HepG2 (cell line): ENCODE results near the gene NPNT. TPM values are rescaled to one million over a fixed set of nuclear protein-coding genes. Genes with fewer than 3 reads are reported as not detected.

Source experiments
- CTCF ChIP-seq: sonication (generic); formaldehyde crosslinking; IDR thresholded peaks from 2 replicates; pipeline ENCODE4 v1.5.0; 2020; ENCODE audit warnings: mild to moderate bottlenecking, missing genetic modification reagents, moderate library complexity
- ELK4 ChIP-seq: sonication (generic); formaldehyde crosslinking; IDR thresholded peaks from 2 replicates; pipeline ENCODE4 v1.9.0; 2021; ENCODE audit warnings: missing genetic modification reagents, borderline replicate concordance
- FOXK1 ChIP-seq: sonication (generic); formaldehyde crosslinking; IDR thresholded peaks from 2 replicates; pipeline ENCODE4 v1.4.0; 2020; ENCODE audit warnings: low read depth, missing genetic modification reagents, borderline replicate concordance
- HNRNPLL ChIP-seq: fragments of 200-400 bp; formaldehyde crosslinking; IDR thresholded peaks from 2 replicates; pipeline ENCODE4 v1.6.1; 2017; ENCODE audit warnings: mild to moderate bottlenecking, low read depth, low read length; ENCODE audit not compliant: poor library complexity, severe bottlenecking
- KAT2B ChIP-seq: fragments of 150-350 bp; IDR thresholded peaks from 2 replicates; pipeline ENCODE4 v1.6.1; 2014; ENCODE audit warnings: low read depth, low read length, borderline replicate concordance
- MAF1 ChIP-seq: sonication (generic); formaldehyde crosslinking; IDR thresholded peaks from 2 replicates; pipeline ENCODE4 v1.5.0; 2020; ENCODE audit warnings: missing genetic modification reagents, borderline replicate concordance
- MEF2D ChIP-seq: sonication (generic); formaldehyde crosslinking; IDR thresholded peaks from 2 replicates; pipeline ENCODE4 v1.5.1; 2020; ENCODE audit warnings: mild to moderate bottlenecking, missing genetic modification reagents
- SP4 ChIP-seq: sonication (generic); formaldehyde crosslinking; IDR thresholded peaks from 2 replicates; pipeline ENCODE4 v1.8.1; 2023; ENCODE audit warnings: mild to moderate bottlenecking, missing genetic modification reagents
- TCF7 ChIP-seq: sonication (generic); IDR thresholded peaks from 2 replicates; pipeline ENCODE4 v1.6.1; 2016; ENCODE audit warnings: antibody characterized with exemption, low read depth
- ZNF407 ChIP-seq: sonication (generic); formaldehyde crosslinking; IDR thresholded peaks from one replicate; pipeline ENCODE4 v1.5.1; 2020; ENCODE audit warnings: mild to moderate bottlenecking, missing genetic modification reagents; ENCODE audit errors: not compliant biosample characterization
- ZNF784 ChIP-seq: sonication (generic); formaldehyde crosslinking; IDR thresholded peaks from 2 replicates; pipeline ENCODE4 v1.5.1; 2020; ENCODE audit warnings: missing genetic modification reagents, mild to moderate bottlenecking, borderline replicate concordance
- ZSCAN29 ChIP-seq: sonication (generic); formaldehyde crosslinking; conservative IDR thresholded peaks from 2 replicates; pipeline ENCODE4 v1.4.0; 2020; ENCODE audit warnings: mild to moderate bottlenecking, missing genetic modification reagents
- polyA plus RNA-seq, 8 experiments: library from polyadenylated mRNA; depleted of rRNA in 3 of 8; stranded (reverse) in 7 of 8; unstranded in 1 of 8; fragments of >200 nt; fragmentation: Illumina TruSeq in 4 of 8; extraction: Trizol in 4 of 8; gene quantifications; 2 replicates each; pipeline versions ENCODE4 v1.2.1 to v1.2.3, GENCODE V29; 2011 to 2016; ENCODE audit warnings: low read depth in 4 of 8, missing spikeins in 1 of 8, mixed read lengths in 1 of 8; ENCODE audit not compliant: insufficient read depth in 1 of 8
- total RNA-seq, 5 experiments: library from RNA; depleted of rRNA; stranded (reverse); fragments of >200 nt; fragmentation: Illumina TruSeq; extraction: Trizol; gene quantifications; 2 replicates each; pipeline ENCODE4 v1.2.3, GENCODE V29; 2016; ENCODE audit warnings: low read depth in 1 of 5
- TF ChIP-seq, protein P1 (sequence below): sonication (generic); formaldehyde crosslinking; IDR thresholded peaks from 2 replicates; pipeline ENCODE4 v1.8.0; 2022; ENCODE audit warnings: missing genetic modification reagents, mild to moderate bottlenecking, inconsistent platforms, borderline replicate concordance

Gene NPNT
- total and polyA plus RNA-seq, 2 of the 13 experiments (the other 11 are each of a cell fraction or from before 2014, with no cell fraction given), result 1.1 to 19.1 TPM

DNA sequence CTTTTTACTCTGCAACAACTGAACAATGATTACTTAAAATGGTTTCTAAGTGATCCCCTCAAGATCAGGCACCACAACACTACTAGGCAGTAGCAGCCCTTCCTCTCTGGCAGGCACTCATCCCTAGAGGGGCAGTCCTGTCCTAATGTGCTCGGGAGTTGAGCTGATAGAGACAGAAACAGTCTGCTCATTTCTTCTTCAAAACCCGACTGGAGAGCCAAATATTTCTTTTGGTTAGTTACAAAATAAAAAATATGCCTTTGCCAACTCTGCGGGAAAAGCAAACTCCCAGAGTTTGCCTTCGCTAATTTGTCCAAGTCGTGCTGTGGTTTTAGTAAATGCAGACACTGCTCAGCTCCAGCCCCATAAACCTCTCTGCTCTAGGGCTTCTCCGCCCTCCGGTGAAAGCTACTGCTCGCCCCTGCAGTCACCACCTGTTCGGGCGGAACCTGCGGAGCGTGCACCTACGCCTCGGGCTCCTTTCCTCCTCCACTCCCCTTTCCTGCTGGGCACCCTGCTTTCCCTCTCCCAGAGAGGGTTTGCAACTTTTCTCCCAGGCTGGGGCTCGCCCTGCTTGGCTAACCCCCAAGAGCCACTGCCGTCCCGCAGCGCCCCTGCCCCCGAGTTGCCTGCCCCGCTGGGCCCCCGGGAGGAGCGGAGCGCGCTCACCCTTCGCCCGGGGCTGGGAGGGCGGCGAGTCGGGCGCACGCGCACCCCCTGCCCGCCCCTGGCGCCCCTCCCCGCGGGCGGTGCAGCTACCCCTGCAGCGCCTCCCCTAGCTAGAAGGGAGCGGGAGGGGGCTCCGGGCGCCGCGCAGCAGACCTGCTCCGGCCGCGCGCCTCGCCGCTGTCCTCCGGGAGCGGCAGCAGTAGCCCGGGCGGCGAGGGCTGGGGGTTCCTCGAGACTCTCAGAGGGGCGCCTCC lies at the start of gene NPNT (continued):
- TF ChIP-seq ELK4 (CRISPR knock-in tag) (no peak), KAT2B (no peak), ZSCAN29 (CRISPR knock-in tag) (no peak), ZNF407 (CRISPR knock-in tag) (no peak), MEF2D (no peak), TCF7 (no peak), MAF1 (CRISPR knock-in tag) (no peak), SP4 (CRISPR knock-in tag) (peak; percentile 46; the same call in 1 of the 2 replicates), FOXK1 (CRISPR knock-in tag) (no peak), HNRNPLL (peak; percentile 84), CTCF (CRISPR knock-in tag) (no peak; the same call in 1 of the 2 replicates), ZNF784 (CRISPR knock-in tag) (0 out of 2 replicates have a peak, but pooled peaks have one; percentile 26)
- TF ChIP-seq, protein P1, sequence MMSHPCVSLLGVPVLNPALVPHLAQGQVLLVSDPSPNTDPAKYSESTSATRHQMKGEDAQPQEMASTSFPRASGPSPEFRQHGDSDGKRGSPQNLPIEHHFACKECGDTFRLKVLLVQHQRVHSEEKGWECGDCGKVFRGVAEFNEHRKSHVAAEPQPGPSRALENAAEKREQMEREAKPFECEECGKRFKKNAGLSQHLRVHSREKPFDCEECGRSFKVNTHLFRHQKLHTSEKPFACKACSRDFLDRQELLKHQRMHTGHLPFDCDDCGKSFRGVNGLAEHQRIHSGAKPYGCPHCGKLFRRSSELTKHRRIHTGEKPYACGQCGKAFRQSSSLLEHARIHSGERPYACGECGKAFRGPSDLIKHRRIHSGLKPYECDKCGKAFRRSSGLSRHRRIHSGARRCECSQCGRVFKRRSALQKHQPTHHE (CRISPR knock-in tag), result no peak
